T-helper 1 cell treated with Interleukin-12 subunit alpha and Interleukin-12 subunit beta and Interleukin-4 antibody, amounts not matched to agents 30 ng/mL and 1 ng/mL, for 36 hours (primary cell): ENCODE measurements around the gene KMT5C. TPM values are rescaled to one million over a fixed set of nuclear protein-coding genes. Genes with fewer than 3 reads are reported as not detected.

Experiments
- intact Hi-C: fragments of 100-400 bp; cut with micrococcal nuclease; formaldehyde crosslinking; loops from one replicate; pipeline ENCODE4 v1.15.1; 2024
- total RNA-seq: library from RNA; stranded (reverse); gene quantifications from 2 replicates; pipeline ENCODE4 v1.2.3, GENCODE V29; 2022

The KMT5C gene
- total RNA-seq: 15.4 and 19.9 TPM in 2 replicates

DNA sequence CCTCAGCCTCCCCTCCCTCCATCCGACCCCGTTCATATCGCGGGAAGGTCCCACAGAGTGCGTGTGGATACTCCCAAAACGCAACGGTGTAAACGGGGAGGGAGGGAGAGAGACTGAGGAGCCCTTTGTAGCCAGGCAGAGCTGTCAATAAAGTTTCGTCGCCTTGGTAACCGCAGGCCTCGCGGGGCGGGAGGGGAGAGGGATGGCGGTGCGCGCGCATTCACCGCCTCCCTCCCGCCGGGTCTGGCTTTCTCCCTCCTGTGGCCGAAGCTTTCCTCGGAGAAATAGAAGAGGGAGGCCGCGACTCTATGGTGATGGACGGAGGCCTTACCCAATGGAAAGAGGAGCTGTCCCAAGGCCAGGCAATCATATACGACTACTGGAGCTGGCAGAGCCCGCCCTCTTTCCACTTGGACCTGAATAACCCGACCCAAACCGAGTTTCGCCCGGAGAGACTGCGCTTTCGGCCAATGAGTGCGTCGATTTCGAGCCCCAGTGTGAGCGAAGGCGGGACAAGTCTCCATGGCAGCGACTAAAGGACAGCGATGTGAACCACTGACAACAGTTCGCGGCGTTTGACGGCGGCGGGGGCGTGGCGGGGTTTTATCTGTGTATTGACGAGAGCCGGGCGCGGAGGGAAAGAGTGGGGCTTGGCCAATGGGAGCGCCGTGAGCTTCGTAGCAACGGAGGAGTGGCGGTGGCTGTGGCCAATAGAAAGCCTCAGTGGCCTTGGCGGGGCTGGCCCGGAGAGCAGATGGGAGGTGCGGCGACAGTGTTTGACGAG is at the start of gene KMT5C:
Gene KMT5C, plus strand, starts transcription at position 772 of the 784 bp plus-strand sequence. CDS start 2,061 bp downstream, outside the sequence.
- intact Hi-C loops: loop anchor here (1.0 to 2.0 kb wide), 19 partner anchors 15 to 1202 kb away; partner anchors contain the start of genes CNOT3, COX6B2, FIZ1 and HSPBP1

DNA sequence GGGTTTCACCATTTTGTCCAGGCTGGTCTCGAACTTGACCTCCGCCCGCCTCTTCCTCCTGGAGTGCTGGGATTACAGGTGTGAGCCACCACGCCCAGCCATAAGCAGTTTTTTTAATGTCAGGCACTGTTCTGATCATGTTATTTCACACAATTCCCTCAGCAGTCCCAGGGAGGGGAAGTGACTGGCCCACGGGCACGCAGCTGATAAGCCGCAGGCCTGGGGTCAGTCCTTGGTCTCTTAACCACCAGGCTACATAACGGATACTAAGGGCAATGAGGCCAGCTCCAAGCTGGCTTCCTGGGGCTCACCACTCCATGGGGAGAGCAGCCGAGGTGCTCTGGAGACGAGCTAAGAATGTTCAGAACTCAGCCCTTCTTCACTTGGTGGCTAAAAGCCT is 42.4 kb upstream of the KMT5C start:
- intact Hi-C loops: no loop called here

DNA sequence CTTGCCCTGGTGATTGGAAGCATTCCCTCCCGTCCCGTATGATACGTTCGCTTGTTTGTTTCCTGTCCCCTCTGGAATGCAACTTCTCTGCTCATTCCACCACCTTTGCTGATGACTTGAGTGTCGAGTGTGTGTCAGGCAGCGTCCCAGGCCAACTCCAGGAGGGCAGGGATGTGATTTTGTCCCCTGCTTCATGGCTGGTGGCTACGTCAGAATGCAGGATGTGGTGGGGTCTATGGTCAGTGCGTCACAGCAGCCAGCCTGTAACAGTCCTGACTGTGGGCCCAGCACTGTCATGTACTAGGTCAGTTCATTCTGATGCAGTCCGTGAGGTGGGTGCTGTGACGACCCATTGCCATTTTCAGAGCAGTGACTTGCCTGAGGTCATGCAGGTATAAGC is 39.7 kb upstream of the KMT5C start:
- intact Hi-C loops: loop anchor here (2.0 kb wide), 1 partner anchor 161 kb away; the partner anchor contains the start of gene ISOC2

DNA sequence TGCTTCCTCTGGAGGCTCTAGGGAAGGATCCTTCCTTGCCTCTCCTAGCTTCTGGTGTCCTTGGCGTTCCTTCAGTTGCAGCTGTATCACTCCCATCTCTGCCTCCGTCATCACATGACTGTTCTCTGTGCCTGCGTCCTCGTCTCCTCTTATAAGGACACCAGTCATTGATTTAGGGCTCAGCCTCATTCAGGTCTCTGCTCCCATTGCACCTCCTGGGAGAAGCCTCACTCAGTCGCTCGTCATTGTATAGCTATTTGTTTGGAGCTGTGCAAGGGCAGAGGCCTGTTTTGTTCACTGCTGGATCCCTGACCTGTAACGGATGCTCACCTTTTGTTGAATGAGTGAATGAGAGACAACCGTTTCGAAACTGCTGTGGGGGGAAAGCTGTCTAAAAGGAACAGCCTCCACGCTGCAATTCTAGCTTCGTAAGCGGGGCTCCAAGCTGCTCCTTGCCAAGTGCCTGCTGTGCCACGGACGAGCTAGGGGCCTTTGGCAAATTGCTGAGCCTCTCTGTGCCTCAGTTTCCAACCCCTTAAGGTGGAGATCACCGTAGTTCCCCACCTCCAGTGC is 38.7 kb upstream of the KMT5C start:
- intact Hi-C loops: loop anchor here (1.0 to 2.0 kb wide), 5 partner anchors 9 to 160 kb away; partner anchors contain the start of genes HSPBP1, ISOC2 and RPL28

DNA sequence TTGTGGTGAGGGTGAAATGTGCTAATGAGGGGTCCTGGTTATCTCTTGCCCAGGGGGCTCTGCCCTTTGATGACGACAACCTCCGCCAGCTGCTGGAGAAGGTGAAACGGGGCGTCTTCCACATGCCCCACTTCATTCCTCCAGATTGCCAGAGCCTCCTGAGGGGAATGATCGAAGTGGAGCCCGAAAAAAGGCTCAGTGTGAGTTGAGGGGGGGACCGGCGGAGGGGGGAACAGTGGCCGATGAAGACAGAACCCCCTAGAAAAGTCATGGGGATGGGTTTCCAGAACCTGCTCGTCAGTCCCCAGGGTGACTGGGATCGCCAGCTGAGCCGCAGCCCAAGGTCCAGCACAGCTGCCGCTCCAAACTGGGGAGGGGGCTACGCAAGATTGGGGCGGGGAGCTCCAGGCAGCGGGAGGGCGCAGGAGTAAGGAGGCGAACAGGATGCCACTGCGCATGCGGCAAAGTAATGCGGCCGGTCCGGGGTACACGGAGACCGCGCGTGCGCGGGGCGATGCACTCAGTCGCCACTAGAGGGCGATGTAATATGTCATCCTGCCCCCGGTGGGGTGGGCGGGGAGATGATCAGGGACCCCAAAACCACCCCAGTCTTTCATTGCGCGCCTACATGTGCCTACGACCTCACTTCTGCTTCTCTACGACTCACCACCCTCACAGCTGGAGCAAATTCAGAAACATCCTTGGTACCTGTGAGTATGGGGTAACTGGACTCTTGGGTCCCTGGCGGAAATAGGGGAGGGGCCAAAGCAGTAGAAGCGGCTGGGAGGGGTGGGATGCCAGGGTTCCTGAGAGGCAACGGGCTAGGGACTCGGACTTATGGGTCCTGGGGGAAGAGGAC is 38.0 kb upstream of the KMT5C start:
- intact Hi-C loops: loop anchor here (1.0 to 2.0 kb wide), 8 partner anchors 9 to 159 kb away; partner anchors contain the start of genes HSPBP1, ISOC2, KMT5C and PPP6R1

DNA sequence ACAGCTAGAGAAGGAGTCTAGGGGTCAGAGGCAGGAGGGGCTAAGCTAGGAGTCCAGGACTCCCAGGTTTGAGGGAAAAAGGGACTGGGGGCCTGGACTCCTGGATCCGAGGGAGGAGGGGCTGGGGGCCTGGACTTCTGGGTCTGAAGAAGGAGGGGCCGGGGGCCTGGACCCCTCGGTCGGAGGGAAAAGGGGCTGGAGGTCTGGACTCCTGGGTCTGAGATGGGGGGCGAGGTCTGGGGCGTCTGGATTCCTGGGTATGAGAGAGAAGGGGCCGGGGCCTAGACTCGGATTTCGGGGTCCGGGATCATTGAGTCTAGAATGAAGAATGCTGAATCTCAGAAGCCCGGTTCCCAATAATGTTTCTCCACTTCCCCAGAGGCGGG is 37.4 kb upstream of the KMT5C start:
- intact Hi-C loops: loop anchor here (1.0 kb wide), 3 partner anchors 37 to 106 kb away; partner anchors contain the start of genes KMT5C and PPP6R1

DNA sequence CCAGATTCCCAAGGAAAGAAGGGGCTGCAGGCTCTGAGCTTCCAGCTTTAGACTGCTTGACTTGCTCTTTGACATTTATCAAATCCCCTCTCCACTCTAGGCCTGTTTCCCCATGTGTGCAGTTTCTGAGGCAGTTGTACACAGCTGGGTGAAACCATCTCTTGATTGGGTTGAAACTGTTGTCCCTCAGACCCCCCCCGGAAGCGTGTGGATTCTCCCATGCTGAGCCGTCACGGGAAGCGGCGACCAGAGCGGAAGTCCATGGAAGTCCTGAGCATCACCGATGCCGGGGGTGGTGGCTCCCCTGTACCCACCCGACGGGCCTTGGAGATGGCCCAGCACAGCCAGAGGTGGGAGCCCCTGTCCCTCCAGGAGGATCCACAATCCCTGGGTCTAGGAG is 36.2 kb upstream of the KMT5C start:
- intact Hi-C loops: no loop called here

DNA sequence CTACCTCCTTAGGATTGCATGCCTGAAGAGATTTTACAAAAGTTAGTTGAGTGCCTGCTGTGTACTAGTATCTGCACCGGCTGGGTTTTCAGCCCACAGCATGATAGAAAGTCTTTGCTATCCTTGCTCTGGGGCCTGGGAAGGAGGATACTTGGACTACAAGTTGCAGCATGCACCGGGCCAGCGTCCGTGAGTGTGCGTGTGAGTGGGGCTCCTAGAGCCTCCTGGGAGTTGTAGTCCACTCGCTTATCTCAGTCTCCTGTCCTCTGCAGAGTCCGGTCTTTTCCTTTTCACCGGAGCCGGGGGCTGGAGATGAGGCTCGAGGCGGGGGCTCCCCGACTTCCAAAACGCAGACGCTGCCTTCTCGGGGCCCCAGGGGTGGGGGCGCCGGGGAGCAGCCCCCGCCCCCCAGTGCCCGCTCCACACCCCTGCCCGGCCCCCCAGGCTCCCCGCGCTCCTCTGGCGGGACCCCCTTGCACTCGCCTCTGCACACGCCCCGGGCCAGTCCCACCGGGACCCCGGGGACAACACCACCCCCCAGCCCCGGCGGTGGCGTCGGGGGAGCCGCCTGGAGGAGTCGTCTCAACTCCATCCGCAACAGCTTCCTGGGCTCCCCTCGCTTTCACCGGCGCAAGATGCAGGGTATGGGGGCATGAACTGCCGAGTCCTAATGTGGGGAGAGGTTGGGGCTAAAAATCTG is 35.2 kb upstream of the KMT5C start:
- intact Hi-C loops: no loop called here

DNA sequence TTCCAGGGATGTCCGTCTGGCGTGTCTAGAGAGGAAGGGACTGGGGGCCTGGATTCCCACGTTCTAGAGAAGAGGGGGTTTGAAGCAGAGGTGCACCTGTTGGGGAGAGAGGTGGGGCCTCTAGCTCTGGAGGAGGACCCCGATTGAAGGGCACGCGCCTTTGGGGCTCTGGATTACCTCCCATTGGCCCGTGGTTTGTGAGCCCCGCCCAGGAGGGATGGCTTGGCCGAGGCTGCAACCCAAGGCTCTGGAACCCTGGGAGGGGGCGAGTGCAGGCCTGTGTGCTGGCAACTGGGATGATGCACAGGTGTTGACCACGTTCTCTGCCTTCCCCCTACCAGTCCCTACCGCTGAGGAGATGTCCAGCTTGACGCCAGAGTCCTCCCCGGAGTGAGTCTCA is 34.7 kb upstream of the KMT5C start:
- intact Hi-C loops: loop anchor here (1.0 kb wide), 1 partner anchor 48 kb away; no protein-coding TSS in a partner anchor

DNA sequence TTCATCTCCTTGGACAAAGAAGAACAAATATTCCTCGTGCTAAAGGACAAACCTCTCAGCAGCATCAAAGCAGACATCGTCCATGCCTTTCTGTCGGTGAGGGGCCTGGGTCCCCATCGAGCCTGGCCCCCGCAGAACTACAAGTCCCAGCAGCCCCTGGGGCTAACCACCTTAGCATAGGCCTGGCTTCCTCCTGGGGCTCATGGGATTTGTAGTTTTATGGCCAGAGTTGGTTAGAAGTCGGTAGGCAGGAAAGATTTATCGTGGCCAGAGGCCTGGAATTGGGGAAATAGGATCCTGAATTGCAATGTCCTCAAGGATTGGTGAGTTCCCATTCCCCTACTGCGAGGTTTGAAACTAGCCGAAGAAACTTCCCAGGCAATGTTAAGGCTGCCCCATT is 34.2 kb upstream of the KMT5C start:
- intact Hi-C loops: loop anchor here (1.0 kb wide), 1 partner anchor 48 kb away; no protein-coding TSS in a partner anchor

DNA sequence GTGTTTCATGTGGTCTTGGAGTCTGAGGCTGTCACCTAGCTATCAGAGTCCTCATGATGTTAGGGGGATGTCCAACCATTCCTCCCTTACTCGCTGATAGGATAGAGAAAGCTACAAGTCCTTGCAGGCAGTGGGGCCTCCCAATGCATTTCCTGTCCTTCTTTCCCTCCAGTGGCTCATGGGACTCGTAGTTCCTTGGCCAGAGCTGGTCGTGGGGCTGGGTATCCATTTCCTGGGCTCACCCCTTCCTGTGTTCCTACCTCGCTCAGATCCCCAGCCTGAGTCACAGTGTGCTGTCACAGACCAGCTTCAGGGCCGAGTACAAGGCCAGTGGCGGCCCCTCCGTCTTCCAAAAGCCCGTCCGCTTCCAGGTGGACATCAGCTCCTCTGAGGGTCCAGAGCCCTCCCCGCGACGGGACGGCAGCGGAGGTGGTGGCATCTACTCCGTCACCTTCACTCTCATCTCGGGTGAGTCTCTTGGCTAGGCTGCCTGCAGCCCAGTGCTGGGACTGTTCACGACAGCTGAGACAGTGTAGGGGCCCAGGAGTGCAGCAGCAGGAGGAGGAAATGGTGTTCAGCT is 33.6 kb upstream of the KMT5C start:
- intact Hi-C loops: loop anchor here (1.0 kb wide), 1 partner anchor 47 kb away; no protein-coding TSS in a partner anchor

DNA sequence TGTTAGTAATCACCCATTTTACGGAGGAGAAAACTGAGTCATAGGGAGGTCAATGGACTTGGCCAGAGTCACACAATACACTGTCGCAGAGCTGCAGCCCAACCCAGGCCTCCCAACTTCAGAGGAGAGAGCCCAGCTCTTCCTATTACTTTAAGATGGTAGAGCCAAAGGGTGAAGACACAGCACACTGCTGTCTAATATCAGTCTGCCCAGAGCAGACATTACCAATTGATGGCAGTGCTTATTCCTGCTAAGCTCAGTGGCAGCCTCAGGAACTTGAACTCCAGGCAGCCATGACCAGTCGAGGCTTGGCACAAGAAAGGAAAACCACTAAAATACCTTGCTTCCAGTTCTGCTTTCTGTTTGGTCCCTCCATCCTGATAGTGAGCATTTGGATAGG is 33.0 kb upstream of the KMT5C start:
- intact Hi-C loops: no loop called here

DNA sequence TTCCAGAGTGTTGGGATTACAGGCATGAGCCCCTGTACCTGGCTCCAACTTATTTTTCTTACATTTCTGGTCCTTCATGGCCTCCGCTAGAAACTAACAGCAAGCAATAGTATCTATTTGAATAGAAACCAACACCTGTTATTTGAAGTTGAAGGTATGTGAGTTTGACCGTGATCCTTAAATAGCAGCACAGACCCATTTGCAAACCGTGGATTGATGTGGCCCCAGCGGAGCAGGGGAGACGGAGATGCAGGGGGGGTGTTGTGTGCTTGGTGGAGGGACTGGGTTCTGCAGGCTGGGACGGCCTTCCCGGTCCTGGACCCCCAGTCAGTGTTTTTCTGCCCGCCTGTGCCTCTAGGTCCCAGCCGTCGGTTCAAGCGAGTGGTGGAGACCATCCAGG is 31.4 kb upstream of the KMT5C start:
- intact Hi-C loops: no loop called here

DNA sequence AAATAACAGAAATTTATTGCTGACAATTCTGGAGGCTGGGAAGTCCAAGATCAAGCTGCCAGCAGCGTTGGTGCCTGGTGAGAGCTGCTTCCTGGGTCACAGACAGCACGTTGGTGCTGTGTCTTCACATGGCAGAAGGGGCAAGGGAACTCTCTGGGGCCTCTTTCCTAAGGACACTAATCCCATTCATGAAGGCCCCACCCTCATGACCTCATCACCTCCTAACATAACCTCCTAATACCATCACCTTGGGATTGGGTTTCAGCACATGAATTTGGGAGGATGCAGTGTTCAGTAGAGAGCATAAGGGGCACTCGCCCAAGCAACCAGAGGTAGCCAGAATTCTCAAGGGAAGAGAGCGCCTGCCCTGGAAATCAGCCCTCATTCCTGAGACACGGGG is 30.2 kb upstream of the KMT5C start:
- intact Hi-C loops: no loop called here

DNA sequence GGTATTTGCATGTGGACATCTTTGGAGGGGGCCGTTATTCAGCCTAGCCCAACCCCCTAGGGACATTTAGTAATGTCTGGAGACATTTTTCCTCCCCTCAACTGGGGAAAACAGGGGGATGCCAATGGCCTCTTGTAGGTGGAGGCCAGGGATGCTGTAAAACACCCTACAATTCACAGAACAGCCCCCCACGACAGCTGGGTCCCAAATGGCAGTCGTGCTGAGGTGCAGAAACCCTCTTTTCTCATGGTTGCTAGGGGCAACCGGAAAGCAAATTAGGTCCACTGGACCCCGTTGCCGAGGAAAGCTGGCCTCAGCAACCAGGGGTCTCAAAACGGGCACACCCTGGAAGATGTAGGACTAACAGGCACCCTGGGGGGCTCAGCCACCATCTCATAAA is 29.2 kb upstream of the KMT5C start:
- intact Hi-C loops: no loop called here

DNA sequence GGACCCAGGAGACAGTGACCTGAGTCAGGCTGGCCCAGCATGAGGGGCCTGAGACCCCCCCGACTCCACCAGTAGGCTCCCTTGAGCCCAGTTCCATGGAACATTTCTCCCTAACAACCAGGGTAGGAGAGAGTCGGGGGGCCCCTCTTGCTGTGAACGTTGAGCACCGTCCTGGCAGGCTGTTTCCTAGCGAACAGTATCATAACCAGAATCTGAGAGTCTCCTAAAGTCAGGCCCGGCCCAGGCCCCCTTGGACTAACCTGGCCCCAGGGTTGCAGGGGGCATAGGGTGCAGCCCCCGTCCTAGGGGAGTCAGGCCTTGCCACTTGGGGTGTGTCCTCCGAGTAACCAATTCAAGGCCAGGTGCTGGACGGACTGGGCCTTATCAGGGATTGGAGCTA is 28.3 kb upstream of the KMT5C start:
- intact Hi-C loops: no loop called here

DNA sequence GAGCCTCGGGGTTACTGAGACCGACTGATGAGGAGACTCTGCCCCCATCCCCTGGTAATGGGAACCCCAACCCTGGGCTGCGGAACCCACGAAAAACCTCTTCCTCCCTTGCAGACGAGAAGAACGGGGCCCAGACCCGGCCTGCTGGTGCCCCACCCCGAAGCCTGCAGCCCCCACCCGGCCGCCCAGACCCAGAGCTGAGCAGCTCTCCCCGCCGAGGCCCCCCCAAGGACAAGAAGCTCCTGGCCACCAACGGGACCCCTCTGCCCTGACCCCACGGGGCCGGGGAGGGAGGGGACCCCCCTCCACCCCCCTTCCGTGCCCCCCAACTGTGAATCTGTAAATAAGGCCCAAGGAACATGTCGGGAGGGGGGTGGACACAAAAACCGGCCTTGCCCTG is 27.9 kb upstream of the KMT5C start:
- intact Hi-C loops: no loop called here

DNA sequence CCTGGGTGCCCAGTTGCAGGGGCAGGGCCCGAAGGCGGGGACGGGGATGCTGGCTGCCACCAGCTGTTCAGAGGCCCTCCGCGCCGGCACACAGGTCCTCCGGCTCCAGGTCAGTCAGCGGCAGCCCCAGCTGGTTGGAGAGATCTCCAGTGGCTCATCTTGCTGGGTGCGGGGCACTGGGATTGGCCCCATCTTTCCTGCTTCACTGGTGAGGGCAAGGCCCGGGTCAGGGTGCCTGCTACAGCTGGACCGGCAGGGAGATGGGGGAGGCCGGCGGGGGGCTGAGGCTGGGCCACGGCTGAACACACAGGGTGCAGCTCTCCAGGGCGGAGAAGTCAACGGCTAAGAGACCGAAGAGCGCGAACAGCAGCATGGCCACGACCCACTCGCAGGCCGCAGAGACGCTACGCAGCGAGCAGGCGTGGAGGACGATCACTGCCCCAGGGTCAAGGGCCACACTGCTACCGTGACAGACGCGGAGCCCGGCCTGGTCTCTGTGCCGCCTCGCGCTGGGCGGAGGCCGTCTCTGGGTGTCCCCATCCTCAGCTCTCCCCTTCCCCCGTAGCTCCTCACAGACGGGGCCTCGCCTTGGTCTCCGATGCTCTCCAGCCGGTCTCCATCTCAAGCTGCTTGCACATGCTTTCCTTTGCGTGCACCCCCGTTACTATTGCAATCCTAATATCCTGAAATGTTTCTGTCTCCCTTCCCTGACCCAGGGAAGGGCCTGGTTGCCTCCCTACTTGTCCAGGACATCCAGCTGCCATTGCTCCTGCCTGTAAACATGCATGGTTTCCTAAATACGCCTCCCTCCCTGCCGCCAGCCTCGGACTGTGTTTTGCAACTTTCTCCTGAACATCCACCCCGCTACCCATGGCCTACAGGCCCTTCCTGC is 26.8 kb upstream of the KMT5C start:
- intact Hi-C loops: no loop called here

DNA sequence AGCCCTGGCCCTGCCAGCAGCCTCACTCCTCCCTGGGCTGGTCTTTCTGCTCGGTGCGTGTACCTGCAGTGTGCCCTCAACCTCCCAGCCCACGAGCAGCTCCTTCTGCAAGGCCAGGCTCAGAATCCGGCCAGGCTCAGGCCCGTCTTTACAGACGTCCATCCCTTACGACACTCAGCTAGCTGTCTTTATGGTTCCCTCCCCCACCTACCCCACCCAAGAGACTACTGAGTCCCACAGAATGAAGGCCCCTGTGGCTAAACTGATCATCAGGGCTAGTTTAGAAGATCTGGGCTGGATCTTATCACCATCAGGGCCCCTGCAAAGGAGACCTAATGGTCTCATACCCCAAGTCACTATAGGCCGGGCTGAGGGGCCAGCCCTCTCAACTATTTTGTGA is 25.3 kb upstream of the KMT5C start:
- intact Hi-C loops: no loop called here
